ENCODE measurements around the gene ARMC5. TPM values are rescaled to one million over a fixed set of nuclear protein-coding genes. Genes with fewer than 3 reads are reported as not detected.

ARMC5 gene
- total RNA-seq, 4 donors from 2014 or later = 13.9 to 24.3 (median 19.4) TPM

DNA sequence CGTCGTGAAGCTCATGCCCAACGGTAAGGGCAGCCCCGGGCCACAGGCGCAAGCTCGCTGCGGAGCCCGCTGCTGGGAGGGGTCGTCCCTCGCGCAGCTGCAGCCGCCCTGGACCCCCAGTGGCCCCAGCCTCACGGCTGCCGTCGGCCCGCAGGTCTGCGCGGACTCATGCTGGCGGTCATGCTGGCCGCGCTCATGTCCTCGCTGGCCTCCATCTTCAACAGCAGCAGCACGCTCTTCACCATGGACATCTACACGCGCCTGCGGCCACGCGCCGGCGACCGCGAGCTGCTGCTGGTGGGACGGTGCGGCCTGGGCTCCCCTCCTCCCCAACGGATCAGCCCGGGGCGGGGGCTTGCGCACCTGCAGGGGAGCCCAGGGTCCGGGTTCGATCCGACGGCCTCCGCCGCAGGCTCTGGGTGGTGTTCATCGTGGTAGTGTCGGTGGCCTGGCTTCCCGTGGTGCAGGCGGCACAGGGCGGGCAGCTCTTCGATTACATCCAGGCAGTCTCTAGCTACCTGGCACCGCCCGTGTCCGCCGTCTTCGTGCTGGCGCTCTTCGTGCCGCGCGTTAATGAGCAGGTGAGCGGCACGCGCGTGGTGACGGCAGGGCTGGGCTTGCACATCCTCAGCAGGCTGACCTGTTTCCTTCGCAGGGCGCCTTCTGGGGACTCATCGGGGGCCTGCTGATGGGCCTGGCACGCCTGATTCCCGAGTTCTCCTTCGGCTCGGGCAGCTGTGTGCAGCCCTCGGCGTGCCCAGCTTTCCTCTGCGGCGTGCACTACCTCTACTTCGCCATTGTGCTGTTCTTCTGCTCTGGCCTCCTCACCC lies 29.4 kb downstream of the ARMC5 start:
- Histone ChIP-seq H3K36me3 (peaks cover 0 to 22% of the 10 kb centered on the region in 2 donors), H3K4me3 (peak overlapping the region; percentile 45 to 78 (median 60)), H3K27ac (no peak overlapping the region), H3K27me3 (peaks cover 36 to 40% (median 38%) of the 10 kb centered on the region in 3 donors), H3K4me1 (peaks cover 8 to 19% of the 10 kb centered on the region in 2 donors), H3K9me3 (no peaks in the 10 kb centered on the region)
- intact Hi-C loops (cut with DNase I; ENCODE audit: low total_unique reads) (no loop called here), in situ Hi-C loops (cut with MboI; ENCODE audit: low sequenced_read_pairs in 4 of 4) (no loop called here)
- ATAC-seq (peak in 1 of 2 donors; percentile 7), DNase-seq (no peak)
- TF ChIP-seq, protein P1, sequence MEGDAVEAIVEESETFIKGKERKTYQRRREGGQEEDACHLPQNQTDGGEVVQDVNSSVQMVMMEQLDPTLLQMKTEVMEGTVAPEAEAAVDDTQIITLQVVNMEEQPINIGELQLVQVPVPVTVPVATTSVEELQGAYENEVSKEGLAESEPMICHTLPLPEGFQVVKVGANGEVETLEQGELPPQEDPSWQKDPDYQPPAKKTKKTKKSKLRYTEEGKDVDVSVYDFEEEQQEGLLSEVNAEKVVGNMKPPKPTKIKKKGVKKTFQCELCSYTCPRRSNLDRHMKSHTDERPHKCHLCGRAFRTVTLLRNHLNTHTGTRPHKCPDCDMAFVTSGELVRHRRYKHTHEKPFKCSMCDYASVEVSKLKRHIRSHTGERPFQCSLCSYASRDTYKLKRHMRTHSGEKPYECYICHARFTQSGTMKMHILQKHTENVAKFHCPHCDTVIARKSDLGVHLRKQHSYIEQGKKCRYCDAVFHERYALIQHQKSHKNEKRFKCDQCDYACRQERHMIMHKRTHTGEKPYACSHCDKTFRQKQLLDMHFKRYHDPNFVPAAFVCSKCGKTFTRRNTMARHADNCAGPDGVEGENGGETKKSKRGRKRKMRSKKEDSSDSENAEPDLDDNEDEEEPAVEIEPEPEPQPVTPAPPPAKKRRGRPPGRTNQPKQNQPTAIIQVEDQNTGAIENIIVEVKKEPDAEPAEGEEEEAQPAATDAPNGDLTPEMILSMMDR (IDR thresholded peaks at IDR 0.05 in 4 of 5, conservative IDR thresholded peaks at IDR 0.05 in 1 of 5) = no peak
- TF ChIP-seq POLR2A (IDR thresholded peaks at IDR 0.05) = no peak

DNA sequence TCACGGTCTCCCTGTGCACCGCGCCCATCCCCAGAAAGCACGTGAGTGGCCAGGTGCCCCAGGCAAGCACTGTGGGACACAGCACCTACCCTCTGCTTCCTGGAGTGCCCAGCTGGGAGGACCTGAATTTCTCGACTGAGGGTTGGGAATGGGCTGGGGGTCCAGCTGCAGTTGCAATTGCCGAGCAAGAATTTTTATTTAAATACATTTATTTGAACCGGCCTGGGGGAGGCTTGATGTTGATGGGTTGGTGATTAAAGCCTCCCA lies 29.9 kb downstream of the ARMC5 start:
- H3K9me3 ChIP-seq = no peaks in the 10 kb centered on the region
- intact Hi-C loops (cut with DNase I; ENCODE audit: low total_unique reads) (no loop called here), in situ Hi-C loops (cut with MboI; ENCODE audit: low sequenced_read_pairs in 4 of 4) (no loop called here)
- TF ChIP-seq, protein P1 (IDR thresholded peaks at IDR 0.05 in 4 of 5, conservative IDR thresholded peaks at IDR 0.05 in 1 of 5) = no peak
- no peak for TF ChIP-seq POLR2A (IDR thresholded peaks at IDR 0.05)
- H3K4me1 ChIP-seq = peaks cover 8 to 19% of the 10 kb centered on the region in 2 donors
- no peak for DNase-seq
- H3K4me3 ChIP-seq = no peak overlapping the region
- no peak for ATAC-seq
- H3K27ac ChIP-seq = no peak overlapping the region
- peaks cover 0 to 27% of the 10 kb centered on the region in 2 donors for H3K36me3 ChIP-seq
- peaks cover 36 to 40% (median 38%) of the 10 kb centered on the region in 3 donors for H3K27me3 ChIP-seq

DNA sequence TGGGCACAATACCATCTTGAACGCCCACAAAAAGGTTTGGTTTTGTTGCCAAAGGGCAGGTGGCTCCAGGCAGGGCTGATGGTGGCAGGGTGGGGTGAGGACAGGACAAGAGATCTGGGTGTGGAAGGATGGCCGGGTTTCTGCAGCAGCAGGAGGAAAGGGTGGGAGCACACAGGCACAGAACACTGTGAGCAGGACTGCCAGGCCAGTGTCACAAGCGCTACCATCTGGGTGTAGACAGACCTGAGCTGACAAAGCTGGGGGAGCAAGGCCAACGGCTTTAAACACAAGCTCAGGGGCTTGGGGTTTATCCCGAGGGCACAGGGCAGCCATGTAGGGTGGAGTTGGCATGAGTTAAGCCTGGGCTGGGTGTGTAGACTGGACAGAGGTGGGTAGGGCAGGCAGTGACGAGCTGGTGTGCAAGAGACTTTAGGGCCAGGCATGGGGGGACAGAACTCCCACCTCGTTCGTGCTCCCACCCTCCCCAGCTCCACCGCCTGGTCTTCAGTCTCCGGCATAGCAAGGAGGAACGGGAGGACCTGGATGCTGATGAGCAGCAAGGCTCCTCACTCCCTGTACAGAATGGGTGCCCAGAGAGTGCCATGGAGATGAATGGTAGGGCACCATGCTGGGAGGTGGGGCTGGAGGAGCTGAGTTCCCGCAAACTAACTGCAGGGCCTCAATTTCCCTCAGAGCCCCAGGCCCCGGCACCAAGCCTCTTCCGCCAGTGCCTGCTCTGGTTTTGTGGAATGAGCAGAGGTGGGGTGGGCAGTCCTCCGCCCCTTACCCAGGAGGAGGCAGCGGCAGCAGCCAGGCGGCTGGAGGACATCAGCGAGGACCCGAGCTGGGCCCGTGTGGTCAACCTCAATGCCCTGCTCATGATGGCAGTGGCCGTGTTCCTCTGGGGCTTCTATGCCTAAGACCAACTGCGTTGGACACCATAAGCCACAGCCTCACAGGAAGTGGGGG lies 30.6 kb downstream of the ARMC5 start:
- intact Hi-C loops (cut with DNase I; ENCODE audit: low total_unique reads) = no loop called here

DNA sequence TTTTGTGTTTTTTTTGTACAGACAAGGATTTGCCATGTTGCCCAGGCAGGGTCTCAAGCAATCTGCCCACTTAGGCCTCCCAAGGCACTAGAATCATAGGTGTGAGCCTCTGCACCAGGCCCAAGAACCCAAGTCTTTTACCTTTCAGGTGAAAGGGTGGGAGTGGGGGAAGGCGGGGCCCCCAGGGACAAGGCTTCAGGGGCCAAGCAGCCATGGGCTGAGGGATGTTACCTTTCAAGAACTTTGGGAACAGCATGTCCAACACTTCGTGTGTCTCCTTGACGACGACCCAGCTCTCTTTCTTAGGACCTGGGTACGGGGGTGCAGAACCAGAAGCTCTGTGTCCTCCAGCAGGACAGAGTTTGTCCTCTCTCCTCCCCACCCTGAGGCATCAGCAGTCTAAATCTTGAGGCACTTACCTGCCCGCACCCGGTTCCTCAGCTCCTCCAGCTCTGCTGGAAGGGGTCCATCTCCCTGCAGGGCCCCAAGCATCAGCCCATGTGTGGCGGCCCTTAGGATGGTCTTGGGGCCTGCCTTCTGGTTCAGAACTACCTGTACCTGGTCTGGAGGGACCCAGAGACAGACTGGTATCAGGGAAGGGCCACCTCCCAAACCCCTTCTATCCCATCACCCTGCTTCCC lies 32.6 kb downstream of the ARMC5 start:
- Histone ChIP-seq H3K9me3 (no peaks in the 10 kb centered on the region), H3K4me3 (no peak overlapping the region), H3K27me3 (peaks cover 14 to 15% (median 14%) of the 10 kb centered on the region in 3 donors), H3K36me3 (peaks cover 0 to 53% of the 10 kb centered on the region in 2 donors), H3K4me1 (peaks cover 8 to 19% of the 10 kb centered on the region in 2 donors), H3K27ac (no peak overlapping the region)
- no peak for DNase-seq
- intact Hi-C loops (cut with DNase I; ENCODE audit: low total_unique reads) (no loop called here), in situ Hi-C loops (cut with MboI; ENCODE audit: low sequenced_read_pairs in 4 of 4) (no loop called here)
- ATAC-seq = no peak
- TF ChIP-seq, protein P1 (IDR thresholded peaks at IDR 0.05 in 4 of 5, conservative IDR thresholded peaks at IDR 0.05 in 1 of 5) = no peak
- no peak for TF ChIP-seq POLR2A (IDR thresholded peaks at IDR 0.05)

More for the DNA sequence above, 30.6 kb downstream of the ARMC5 start:
- Histone ChIP-seq H3K27me3 (peaks cover 33 to 35% (median 34%) of the 10 kb centered on the region in 3 donors), H3K27ac (no peak overlapping the region), H3K9me3 (no peaks in the 10 kb centered on the region), H3K4me3 (no peak overlapping the region), H3K4me1 (peaks cover 8 to 19% of the 10 kb centered on the region in 2 donors), H3K36me3 (peaks cover 0 to 33% of the 10 kb centered on the region in 2 donors)
- in situ Hi-C loops (cut with MboI; ENCODE audit: low sequenced_read_pairs in 4 of 4) = no loop called here
- TF ChIP-seq POLR2A (IDR thresholded peaks at IDR 0.05) = no peak
- TF ChIP-seq, protein P1 (IDR thresholded peaks at IDR 0.05 in 4 of 5, conservative IDR thresholded peaks at IDR 0.05 in 1 of 5) = no peak
- no peak for ATAC-seq
- DNase-seq = no peak

Measured in gastrocnemius medialis (tissue), 4 donors.